Endothelial cell of umbilical vein (primary cell): Measurements from ENCODE around the gene CALD1.

Source experiments
- EZH2 ChIP-seq: IDR thresholded peaks from 2 replicates; pipeline ENCODE4 v1.6.1; 2012; ENCODE audit warnings: borderline replicate concordance, low read depth, mild to moderate bottlenecking, moderate library complexity, low read length, inconsistent platforms; ENCODE audit not compliant: severe bottlenecking
- FOS ChIP-seq: IDR thresholded peaks from 2 replicates; pipeline ENCODE4 v1.6.1; 2011; ENCODE audit warnings: mild to moderate bottlenecking, low read length, moderate library complexity, borderline replicate concordance; ENCODE audit not compliant: insufficient read depth
- GATA2 ChIP-seq: IDR thresholded peaks from 2 replicates; pipeline ENCODE4 v1.7.0; 2011; ENCODE audit warnings: low read depth, mild to moderate bottlenecking, moderate library complexity, mixed read lengths, low read length; ENCODE audit not compliant: insufficient read length, insufficient read depth
- JUN ChIP-seq: IDR thresholded peaks from 2 replicates; pipeline ENCODE4 v1.6.1; 2011; ENCODE audit warnings: borderline replicate concordance, low read depth; ENCODE audit not compliant: insufficient read length, insufficient read depth
- MYC ChIP-seq: IDR thresholded peaks from one replicate; pipeline ENCODE4 v1.6.1; 2011; ENCODE audit warnings: mild to moderate bottlenecking, low read depth, low read length
- POLR2A ChIP-seq: IDR thresholded peaks from 2 replicates; pipeline ENCODE4 v1.6.1; 2012; ENCODE audit warnings: low read depth, mild to moderate bottlenecking, control low read depth, low read length
- POLR2AphosphoS5 ChIP-seq: IDR thresholded peaks from 2 replicates; pipeline ENCODE4 v1.6.1; 2012; ENCODE audit warnings: low read depth, mild to moderate bottlenecking, control low read depth, low read length, moderate library complexity; ENCODE audit not compliant: insufficient read depth
- TF ChIP-seq, protein P1 (sequence below), 2 donors: IDR thresholded peaks; 1 replicate in 1 of 2; 2 replicates in 1 of 2; pipeline ENCODE4 v1.5.1; 2011; ENCODE audit warnings: low read length in 2 of 2, mild to moderate bottlenecking in 2 of 2, moderate library complexity in 2 of 2, control low read depth in 1 of 2, inconsistent platforms in 1 of 2, low read depth in 1 of 2; ENCODE audit not compliant: insufficient read depth in 1 of 2; ENCODE audit errors: extremely low read depth in 1 of 2
- TF ChIP-seq, protein P2 (sequence below): IDR thresholded peaks from 2 replicates; pipeline ENCODE4 v1.6.1; 2011; ENCODE audit not compliant: insufficient read depth, insufficient read length

DNA sequence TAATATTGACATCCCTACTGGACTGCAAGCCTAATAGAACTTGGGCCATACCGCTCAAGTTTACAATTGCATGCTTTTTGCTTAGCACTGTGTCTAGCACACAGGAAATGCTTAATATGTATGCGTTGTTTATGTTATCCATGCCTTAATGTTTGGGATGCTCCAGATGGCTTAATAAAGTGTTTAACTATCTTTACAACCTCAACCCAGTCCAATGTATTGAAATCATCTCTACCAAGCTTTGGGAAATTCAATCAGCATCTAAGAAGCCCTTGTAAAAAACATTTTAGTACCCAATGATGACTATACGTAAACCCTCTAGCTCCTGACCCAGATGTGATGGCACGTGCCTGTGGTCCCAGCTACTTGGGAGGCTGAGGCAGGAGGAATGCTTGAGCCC is 40.0 kb downstream of the CALD1 start:
- TF ChIP-seq, protein P1, sequence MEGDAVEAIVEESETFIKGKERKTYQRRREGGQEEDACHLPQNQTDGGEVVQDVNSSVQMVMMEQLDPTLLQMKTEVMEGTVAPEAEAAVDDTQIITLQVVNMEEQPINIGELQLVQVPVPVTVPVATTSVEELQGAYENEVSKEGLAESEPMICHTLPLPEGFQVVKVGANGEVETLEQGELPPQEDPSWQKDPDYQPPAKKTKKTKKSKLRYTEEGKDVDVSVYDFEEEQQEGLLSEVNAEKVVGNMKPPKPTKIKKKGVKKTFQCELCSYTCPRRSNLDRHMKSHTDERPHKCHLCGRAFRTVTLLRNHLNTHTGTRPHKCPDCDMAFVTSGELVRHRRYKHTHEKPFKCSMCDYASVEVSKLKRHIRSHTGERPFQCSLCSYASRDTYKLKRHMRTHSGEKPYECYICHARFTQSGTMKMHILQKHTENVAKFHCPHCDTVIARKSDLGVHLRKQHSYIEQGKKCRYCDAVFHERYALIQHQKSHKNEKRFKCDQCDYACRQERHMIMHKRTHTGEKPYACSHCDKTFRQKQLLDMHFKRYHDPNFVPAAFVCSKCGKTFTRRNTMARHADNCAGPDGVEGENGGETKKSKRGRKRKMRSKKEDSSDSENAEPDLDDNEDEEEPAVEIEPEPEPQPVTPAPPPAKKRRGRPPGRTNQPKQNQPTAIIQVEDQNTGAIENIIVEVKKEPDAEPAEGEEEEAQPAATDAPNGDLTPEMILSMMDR (IDR thresholded peaks at IDR 0.05; ENCODE audit: extremely low read depth in 1 of 2, insufficient read depth in 1 of 2, low read depth in 1 of 2, low read length in 2 of 2) = no peak
- no peak for TF ChIP-seq EZH2
- TF ChIP-seq POLR2A = no peak
- TF ChIP-seq POLR2AphosphoS5 = no peak
- no peak for TF ChIP-seq MYC
- TF ChIP-seq, protein P2, sequence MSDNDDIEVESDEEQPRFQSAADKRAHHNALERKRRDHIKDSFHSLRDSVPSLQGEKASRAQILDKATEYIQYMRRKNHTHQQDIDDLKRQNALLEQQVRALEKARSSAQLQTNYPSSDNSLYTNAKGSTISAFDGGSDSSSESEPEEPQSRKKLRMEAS = no peak
- no peak for TF ChIP-seq GATA2
- no peak for TF ChIP-seq JUN
- no peak for TF ChIP-seq FOS
